ACHN (cell line): Measurements from ENCODE around the gene ADAT3.
"Not testable (repeated sequence)": the region's sequence is repeated elsewhere in the genome, so short reads cannot be mapped to it uniquely, and the experiment has no call there.

Experiments
- DNase-seq: peaks from one replicate; pipeline ENCODE4 v3.0.0-alpha.2; 2015
- in situ Hi-C: cut with HindIII; loops from 2 replicates; pipeline ENCODE4 v1.10.0; 2017; ENCODE audit warnings: low sequenced_read_pairs, low pct_ligation_motif_present, low pct_unique_long_range_greater_than_20kb

Gene ADAT3

DNA sequence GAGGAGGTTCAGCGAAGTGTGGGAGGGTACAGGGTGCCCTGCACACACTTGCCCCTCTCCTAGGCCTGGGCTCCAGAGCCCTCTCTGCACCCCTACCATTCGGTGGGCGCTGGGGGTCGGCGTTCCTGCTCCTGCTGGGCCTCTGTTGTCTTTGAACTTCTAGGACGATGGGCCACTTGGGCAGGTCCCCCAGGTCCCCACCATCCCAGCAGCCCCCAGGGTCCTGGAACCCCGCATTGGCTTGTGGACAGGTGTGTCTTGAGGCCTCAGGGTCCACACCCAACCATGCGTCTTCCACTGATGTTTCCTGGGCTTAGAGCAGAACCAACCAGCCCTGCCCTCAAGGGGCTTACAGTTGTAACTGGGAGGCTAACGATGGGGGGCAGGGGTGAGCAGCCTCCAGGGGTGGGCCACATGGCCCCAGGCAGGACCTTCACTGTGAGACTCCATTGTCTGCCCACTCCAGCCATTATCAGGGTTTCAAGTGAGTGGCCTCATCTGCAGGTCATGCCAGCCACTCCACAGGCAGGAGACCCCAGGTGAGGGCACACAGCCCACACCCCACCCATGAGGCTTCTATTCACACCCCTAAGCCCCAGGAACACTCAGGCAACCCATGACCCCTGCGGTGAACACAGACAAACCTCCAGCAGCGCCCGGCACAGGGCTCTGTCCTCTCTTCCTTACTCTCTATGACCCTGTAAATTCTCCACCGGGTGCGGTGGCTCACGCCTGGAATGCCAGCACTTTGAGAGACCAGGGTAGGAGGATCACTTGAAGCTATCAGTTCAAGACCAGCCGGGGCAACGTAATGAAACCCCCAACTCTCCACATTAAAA lies 39.8 kb upstream of the ADAT3 start:
- DNase-seq, result no peak
- in situ Hi-C loops, result no loop called here

GRCh38 chr19:1866693-1867348 lies 38.4 kb upstream of the ADAT3 start:
- no peak for DNase-seq
- in situ Hi-C loops, result no loop called here

GRCh38 chr19:1867349-1867724 lies 37.9 kb upstream of the ADAT3 start:
- no peak for DNase-seq
- in situ Hi-C loops, result no loop called here

DNA sequence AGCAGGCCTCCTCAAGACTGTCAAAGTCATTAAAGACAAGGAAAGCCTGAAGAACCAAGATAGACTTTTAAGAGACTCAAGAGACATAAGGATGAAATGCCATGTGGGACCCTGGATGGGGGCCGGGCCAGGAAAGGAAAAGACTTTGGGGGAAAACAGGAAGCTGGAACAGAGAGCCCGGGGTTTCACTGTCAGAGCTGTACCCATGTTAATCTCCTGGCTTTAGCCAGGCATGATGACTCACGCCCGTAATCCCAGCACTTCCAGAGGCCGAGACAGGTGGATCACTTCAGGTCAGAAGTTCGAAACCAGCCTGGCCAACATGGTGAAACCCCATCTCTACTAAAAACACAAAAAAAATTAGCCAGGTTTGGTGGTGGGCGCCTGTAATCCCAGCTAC lies 36.2 kb upstream of the ADAT3 start:
- no peak for DNase-seq
- in situ Hi-C loops, result no loop called here

GRCh38 chr19:1871140-1871597 lies 34.0 kb upstream of the ADAT3 start:
- DNase-seq, result no peak
- in situ Hi-C loops, result no loop called here

GRCh38 chr19:1871630-1872029 lies 33.6 kb upstream of the ADAT3 start:
- in situ Hi-C loops, result no loop called here

GRCh38 chr19:1872807-1873523 lies 32.2 kb upstream of the ADAT3 start:
- DNase-seq, result no peak
- in situ Hi-C loops, result no loop called here

More at GRCh38 chr19:1871630-1872029, 33.6 kb upstream of the ADAT3 start:
- DNase-seq, result no peak

DNA sequence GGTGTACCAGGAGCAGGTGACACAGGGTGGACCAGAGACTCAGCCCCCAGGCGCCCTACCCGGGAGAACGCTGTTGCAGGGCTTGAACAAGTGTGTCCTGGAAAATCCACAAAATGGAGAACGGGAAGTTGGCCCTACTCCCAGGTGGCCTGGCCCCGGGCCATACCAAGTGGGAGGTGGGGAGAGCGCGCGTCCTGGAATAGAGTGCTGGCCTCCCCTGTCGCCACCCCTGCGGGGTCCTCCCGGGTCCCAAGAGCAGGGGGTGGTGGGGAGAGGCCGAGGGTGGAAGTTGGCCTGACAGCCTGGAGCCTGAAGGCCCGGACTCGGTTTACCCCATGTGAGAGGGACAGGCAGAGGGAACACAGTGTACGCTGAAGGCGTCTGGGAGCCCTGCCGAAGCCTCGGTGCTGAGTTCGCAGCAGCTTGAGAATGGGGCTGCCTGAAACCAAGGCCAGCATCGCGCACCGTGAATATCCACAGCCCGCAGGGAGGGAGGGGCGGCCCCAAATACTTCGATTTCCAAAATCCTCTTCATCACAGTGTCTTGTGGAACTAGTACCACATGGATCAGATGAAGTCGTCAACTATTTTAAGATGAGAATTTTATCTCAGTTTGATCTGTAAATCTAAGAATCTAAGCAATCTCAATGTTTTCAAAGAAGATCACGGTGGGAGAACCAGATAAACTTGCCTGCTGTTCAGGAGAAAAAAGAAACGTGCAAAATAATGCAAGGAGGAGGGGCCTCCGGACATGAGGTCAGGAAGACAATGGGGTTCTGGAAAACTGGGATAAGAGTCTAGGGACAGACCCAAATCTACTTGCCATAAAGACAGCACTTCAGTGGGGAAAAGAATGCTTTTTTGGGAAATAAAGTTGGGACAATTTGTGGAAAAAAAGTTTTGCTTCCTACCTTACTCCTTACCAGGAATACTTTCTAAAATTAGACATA lies 31.4 kb upstream of the ADAT3 start:
- no peak for DNase-seq
- in situ Hi-C loops, result no loop called here

GRCh38 chr19:1874554-1875185 lies 30.5 kb upstream of the ADAT3 start:
- no peak for DNase-seq
- in situ Hi-C loops, result no loop called here

GRCh38 chr19:1875265-1875645 lies 29.9 kb upstream of the ADAT3 start:
- in situ Hi-C loops, DNase-seq: not testable (repeated sequence)

DNA sequence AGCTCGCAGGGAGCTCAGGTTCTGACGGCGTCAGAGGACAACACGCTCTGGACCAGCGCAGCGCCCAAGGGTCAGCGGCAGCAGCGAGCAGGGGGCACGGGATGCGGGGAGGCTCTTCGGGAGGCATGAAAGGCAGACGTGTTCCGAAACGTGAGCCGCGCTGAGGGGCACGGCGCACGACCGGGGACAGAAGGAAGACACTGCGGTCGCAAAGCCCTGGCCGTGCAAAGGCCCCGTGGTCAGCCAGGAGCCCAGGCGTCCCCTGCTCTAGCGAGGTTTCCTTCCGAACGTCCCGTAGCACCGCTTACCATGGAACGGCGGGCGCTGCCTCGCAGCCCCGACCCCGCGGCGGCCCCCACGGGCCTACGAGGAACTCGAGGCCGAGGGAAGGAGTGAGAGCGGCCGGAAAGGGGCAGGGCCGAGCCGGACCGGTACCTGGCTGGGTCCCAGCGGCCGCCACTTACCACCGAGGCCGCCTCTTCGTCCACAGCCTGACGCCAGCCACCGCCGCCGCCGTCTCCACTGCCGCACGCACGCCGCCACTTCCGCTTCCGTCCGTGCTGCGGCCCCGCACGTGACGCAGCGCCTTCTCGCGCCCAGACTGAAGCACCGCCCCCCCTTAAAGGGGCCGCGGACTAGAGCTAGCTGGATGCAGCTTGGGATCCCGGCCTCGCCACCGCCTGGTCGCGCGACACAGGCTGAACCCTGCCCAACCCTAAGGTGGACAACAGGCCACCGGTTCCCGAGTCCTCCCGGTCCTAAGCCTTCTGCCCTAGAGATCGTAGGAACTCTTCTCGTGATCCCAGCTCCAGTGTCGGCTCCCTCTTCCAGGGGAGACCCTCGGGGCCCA lies 29.3 kb upstream of the ADAT3 start:
- peak; percentile 86 for DNase-seq
- in situ Hi-C loops, result no loop called here

- DNase-seq, in situ Hi-C loops: not testable (repeated sequence)
Measured at GRCh38 chr19:1876496-1877279, 28.5 kb upstream of the ADAT3 start.

DNA sequence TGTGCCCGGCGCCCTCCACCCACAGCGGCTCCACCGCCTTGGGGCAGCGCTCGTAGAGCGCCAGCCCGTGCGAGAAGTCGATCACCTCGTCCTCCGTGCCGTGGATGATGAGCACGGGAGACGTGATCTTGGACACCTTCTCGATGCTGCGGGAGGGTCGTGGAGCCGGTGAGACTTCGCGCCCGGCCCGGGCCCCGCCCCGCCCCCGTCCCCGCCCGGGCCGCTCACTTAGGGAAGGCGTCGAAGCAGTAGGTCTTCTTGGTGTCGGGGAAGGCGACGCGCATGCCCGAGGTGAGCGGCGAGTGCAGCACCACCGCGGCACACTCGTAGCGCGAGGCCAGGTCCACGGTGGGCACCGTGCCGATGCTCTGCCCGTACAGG lies 27.9 kb upstream of the ADAT3 start:
- in situ Hi-C loops, DNase-seq: not testable (repeated sequence)

- DNase-seq, in situ Hi-C loops: not testable (repeated sequence)
Measured at GRCh38 chr19:1878583-1878982, 26.6 kb upstream of the ADAT3 start.

DNA sequence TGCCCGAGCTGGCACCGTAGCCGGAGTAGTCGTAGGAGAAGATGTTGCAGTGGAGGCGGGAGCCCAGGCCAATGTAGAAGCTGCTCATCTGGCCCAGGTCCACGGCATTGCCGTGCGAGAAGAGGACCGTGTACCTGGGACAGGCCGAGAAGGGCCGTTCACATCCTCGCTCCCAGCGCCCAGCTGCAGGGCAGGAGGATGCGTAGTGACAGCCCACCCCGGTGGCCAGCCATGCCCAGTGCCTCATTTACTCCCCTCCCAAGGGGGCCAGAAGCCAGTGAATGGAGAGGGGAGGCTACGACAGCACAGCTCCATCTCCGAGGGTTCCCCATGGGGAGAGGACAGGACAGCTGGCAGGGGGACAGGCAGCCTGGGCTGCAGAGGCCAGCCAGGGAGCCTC lies 25.2 kb upstream of the ADAT3 start:
- in situ Hi-C loops, result not testable (repeated sequence)

DNA sequence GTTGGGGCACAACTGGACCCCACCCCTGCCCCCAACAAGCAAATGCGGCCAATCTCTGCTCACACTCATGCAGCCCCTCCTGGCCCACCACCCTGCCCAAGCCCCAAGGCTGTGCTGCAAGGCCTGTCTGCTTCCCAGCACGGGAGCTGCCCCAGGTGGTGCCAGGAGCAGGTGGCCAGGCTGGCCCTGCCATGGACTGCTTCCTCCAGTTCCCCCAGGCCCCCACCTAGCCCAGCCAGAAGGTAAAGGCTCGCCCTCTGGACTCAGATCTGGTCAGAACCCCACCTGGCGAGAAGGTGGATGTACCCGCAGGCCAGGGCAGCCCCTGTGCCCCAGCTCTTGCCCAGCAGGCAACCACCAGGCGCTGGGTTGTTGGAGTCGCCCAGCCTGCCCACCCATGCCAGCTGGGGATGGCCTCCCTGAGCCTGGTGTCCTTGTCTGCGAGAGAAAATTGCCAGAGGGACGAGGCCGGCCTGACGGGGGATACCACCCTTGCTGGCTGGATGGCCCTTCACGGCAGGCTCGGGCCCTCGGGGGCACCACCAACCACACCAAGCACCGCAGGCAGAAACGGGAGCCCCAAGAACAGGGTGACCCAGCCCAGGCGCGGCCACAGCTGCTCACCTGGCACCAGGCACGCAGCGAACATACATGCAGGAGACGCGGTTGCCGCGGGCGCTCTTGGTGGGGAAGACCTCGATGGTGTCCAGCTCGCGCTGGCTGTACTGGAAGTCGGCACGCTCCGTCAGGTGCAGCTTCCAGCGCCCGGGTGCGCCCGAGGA lies 24.4 kb upstream of the ADAT3 start:
- in situ Hi-C loops, result no loop called here
- no peak for DNase-seq

More for the DNA sequence above, 25.2 kb upstream of the ADAT3 start:
- not testable (repeated sequence) for DNase-seq
